Prostate gland (tissue), 2 donors: ENCODE results near the gene MMD2.

Experiments
- POLR2AphosphoS5 ChIP-seq: sonication (generic); formaldehyde crosslinking; IDR thresholded peaks from one replicate; pipeline ENCODE4 v1.6.1; 2017; ENCODE audit warnings: antibody characterized with exemption
- TF ChIP-seq, protein P1 (sequence below), 4 experiments: fragments of 200-600 bp in 2 of 4; fragments of 450-650 bp in 2 of 4; sonication (generic) in 2 of 4; IDR thresholded peaks; 1 replicate in 3 of 4; 2 replicates in 1 of 4; pipeline ENCODE4 v1.5.1; 2016 to 2019; ENCODE audit warnings: antibody characterized with exemption in 4 of 4, mild to moderate bottlenecking in 2 of 4, moderate library complexity in 2 of 4

DNA sequence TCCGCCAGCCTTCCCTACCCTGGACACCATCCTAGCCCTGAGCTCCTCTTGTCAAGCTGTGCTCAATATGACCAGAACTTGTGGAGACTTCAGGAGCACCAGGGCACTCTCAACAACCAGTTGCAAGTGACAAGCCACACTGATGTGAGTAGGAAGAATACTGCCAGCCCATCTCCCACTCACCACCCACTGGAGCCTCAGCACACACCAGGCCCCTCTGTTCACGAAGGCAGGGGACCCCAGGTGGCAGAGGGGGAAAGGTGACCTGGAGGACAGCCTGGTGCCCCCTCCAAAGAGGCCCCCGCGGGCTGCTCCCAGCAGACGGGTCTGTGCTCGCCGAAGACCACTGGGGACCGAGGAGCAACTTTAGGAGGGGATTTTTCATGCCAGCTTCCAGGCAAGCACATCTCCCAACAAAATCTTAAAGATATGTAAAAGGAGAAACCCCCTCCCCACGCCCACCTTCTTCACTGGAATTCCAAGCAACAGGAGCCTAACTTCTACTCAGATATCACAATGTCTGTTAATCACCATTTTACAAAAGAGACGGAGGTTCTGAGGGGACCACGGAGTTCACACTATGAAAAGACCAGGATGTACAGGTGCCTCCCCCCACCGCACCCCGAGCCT lies 1.0 kb downstream of the MMD2 start:
- TF ChIP-seq, protein P1, sequence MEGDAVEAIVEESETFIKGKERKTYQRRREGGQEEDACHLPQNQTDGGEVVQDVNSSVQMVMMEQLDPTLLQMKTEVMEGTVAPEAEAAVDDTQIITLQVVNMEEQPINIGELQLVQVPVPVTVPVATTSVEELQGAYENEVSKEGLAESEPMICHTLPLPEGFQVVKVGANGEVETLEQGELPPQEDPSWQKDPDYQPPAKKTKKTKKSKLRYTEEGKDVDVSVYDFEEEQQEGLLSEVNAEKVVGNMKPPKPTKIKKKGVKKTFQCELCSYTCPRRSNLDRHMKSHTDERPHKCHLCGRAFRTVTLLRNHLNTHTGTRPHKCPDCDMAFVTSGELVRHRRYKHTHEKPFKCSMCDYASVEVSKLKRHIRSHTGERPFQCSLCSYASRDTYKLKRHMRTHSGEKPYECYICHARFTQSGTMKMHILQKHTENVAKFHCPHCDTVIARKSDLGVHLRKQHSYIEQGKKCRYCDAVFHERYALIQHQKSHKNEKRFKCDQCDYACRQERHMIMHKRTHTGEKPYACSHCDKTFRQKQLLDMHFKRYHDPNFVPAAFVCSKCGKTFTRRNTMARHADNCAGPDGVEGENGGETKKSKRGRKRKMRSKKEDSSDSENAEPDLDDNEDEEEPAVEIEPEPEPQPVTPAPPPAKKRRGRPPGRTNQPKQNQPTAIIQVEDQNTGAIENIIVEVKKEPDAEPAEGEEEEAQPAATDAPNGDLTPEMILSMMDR (IDR thresholded peaks at IDR 0.05), result no peak
- TF ChIP-seq POLR2AphosphoS5, result no peak
